Gastrocnemius medialis (tissue), 4 donors: ENCODE data around the gene CYB5B.

Source experiments
- POLR2A ChIP-seq, 2 donors: fragments of 450-650 bp; IDR thresholded peaks; one replicate each; pipeline ENCODE4 v1.6.1; 2017; ENCODE audit warnings: antibody characterized with exemption in 2 of 2, mild to moderate bottlenecking in 2 of 2, moderate library complexity in 2 of 2
- TF ChIP-seq, protein P1 (sequence below), 5 experiments: fragments of 450-650 bp in 3 of 5; fragments of 200-600 bp in 2 of 5; sonication (generic) in 2 of 5; IDR thresholded peaks in 4 of 5; conservative IDR thresholded peaks in 1 of 5; 1 replicate in 4 of 5; 2 replicates in 1 of 5; pipeline ENCODE4 v1.5.1; 2016 to 2019; ENCODE audit warnings: antibody characterized with exemption in 5 of 5, mild to moderate bottlenecking in 3 of 5, moderate library complexity in 3 of 5

DNA sequence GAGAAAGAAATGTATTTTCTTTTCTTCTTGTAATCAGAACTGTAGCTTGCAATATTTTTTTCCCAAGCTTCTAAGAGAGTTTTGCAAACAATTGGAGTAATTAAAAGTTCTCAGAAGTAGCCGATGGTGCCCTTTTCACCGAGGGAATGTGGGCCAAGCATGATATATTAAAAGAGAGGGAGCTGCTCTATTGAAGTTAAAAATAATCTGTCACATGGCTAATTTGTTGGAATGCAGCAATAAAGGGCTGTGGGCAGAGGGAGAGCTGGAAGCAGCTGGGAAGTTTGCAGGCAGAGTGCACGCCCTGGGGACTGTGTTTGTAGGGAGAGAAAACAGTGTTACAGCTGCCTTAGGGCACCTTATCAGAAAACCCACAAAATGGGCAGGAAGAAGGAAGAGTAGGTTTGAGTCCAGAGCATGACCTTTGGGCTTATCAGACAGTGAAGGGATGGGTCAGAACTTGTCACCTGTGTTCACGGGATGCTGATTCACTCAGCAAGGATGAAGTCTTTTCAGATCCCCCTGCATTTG is 20.1 kb upstream of the CYB5B start:
- TF ChIP-seq, protein P1, sequence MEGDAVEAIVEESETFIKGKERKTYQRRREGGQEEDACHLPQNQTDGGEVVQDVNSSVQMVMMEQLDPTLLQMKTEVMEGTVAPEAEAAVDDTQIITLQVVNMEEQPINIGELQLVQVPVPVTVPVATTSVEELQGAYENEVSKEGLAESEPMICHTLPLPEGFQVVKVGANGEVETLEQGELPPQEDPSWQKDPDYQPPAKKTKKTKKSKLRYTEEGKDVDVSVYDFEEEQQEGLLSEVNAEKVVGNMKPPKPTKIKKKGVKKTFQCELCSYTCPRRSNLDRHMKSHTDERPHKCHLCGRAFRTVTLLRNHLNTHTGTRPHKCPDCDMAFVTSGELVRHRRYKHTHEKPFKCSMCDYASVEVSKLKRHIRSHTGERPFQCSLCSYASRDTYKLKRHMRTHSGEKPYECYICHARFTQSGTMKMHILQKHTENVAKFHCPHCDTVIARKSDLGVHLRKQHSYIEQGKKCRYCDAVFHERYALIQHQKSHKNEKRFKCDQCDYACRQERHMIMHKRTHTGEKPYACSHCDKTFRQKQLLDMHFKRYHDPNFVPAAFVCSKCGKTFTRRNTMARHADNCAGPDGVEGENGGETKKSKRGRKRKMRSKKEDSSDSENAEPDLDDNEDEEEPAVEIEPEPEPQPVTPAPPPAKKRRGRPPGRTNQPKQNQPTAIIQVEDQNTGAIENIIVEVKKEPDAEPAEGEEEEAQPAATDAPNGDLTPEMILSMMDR (IDR thresholded peaks at IDR 0.05 in 4 of 5, conservative IDR thresholded peaks at IDR 0.05 in 1 of 5) = no peak
- TF ChIP-seq POLR2A (IDR thresholded peaks at IDR 0.05) = no peak
